Measurements from ENCODE around the gene ENAH.
"Not testable (repeated sequence)": the region's sequence is repeated elsewhere in the genome, so short reads cannot be mapped to it uniquely, and the experiment has no call there.

ENAH gene

DNA sequence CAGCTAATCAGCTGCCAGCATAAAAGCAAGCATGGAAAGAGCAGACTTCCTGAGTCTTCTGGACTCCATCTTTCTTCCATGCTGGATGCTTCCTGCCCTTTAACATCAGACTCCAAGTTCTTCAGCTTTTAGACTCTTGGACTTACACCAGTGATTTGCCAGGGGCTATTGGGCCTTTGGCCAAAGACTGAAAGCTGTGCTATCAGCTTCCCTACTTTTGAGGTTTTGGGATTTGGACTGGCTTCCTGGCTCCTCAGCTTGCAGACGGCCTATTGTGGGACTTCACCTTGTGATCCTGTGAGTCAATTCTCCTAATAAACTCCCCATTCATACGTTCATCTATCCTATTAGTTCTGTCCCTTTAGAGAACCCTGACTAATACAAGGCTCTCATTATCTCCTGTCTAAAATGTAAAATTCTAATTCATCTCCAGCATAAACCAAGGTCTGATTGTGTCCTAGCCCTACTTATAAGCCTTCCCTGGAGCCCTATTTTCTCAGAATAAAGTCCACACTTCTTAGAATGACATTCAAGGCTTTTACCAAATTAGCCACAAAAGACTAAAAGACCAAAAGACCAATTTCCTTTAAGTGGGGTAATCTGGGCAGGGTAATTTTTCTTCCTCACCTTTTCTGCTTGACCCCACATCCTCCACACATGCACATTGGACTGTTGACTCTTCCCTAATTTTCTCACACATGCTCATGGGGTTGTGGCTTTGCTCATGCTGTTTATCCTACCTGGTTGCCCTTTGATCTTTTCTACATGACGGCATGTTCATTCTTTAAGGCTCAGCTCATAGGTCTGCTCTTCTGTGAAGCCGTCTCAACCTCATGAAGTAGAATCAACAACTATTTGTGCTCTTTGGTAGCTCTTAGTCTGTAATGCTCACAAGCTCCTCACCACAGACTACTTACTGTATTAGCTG lies 18.1 kb upstream of the ENAH start:
- DNase-seq = no peak

DNA sequence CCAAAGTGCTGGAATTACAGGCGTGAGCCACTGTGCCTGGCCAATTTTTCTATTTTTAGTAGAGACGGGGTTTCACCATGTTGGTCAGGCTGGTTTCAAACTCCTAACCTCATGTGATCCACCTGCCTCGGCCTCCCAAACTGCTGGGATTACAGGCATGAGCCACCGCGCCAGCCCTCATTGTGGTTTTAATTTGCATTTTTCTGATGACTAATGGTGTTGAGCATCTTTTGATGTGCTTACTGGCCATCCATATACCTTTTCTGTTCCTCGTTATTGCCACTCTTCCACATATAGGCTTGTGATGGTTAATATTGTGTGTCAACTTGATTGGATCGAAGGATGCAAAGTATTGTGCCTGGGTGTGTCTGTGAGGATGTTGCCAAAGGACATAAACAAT lies 17.4 kb upstream of the ENAH start:
- no peak for DNase-seq

DNA sequence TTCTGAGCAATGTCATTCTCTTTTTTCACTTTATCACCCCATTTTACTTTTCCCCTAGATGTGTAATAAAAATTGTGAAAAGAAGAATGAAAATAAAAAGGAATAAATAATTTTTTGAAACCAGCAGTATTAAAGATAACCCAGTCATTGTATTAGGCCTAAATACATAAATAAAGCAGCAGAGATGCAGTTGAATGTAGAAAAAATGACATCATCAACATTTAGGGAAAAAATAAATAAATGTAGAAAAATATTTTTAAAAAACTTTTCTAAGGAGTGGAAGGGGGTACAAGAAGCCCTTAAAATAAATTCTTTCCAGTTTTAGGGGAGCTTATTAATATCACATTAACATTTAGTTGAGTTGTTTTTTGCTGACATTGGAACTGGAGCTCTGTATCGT lies 15.3 kb upstream of the ENAH start:
- DNase-seq = no peak

DNA sequence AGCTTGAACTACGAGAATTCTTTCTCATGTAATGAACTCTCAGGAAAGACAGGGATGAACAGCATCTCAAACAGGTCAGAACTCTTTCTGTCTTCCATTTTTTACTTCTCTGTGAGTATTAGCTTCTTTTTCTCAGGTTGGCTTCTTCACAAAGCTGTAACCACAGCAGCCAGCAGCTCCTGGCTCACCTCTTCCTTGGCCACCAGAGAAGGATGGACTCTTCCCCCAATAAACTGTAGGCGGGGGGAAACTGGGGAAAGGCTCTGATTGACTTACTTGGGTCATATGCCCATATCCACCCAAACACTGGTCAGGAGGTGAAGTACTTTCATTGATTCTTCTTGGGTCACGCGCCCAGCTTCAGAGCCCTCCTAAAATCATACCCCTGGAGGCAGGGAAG lies 14.4 kb upstream of the ENAH start:
- no peak for DNase-seq

DNA sequence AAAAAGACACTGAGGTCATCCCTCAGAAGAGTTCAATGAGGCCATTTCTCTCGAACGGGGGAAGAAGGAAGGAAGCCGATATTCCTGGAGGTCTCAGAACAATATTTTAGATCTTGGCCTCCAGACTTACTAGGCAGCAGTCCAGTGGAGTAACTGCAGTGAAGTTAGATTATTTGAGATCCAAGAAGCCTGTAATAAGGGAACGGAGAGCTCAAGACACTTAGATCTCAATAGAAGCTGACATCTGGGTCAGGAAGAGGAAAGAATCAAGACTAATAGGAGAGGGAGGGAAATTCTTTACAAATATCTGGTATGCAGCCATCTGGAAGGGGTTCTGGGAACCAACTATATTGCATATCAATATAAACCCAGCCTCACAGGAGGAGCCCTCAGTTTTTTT lies 13.6 kb upstream of the ENAH start:
- DNase-seq = no peak

DNA sequence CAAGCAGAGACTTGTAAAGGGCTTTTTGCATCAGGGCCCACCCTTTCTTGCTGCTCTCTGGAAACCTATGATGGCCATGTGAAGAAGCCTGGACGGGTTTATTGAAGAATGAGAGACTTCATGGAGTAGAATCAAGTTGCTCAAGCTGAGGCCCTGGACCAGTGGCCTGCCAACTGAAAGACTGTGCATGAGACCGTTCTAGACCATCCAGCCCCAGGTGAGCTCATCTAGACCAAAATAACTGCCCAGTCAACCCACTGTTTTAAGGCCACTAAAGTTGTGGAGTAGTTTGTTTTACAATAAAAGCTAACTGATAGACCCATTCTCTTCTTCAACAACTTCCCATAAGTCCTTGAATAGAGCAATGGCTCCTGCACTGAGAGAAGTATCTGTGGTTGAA lies 11.8 kb upstream of the ENAH start:
- no peak for DNase-seq

DNA sequence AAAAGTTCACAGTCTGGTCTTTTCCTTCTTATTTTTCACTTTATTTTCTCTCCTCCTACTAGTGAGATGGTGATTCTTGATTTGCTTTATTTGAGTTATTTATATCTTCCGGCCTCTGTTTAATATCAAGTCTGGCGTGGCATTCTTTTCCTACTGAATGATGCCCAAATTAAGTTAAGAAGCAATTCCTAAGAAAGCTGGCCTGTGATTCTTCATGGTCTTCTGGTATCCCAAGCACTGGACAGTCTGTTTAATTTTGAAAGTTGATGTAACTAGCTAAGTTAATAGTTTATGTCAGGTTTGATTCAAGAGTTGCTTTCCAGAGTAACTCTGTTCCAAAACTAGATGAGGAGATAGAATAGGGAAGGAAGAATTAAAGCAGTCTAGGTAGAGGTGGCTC lies 9.2 kb upstream of the ENAH start:
- no peak for DNase-seq

DNA sequence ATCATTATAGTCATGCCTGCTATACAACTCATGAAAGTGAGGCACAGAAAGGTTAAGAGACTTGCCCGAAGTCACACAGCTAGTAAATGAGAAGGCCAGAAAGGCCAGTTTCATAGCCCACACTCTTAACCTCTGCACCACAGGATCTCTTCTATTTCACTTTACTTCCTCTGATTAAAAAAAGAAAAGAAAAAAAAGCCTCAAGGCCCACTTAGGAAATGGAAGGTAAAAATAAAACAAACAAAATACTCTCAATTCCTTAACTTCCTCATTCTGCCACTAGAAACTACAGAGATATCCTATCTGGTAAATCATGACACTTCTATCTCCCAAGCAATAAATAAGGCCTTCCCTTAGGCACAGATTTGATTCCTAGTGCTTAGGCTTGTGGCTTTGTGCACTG lies 7.6 kb upstream of the ENAH start:
- no peak for DNase-seq

DNA sequence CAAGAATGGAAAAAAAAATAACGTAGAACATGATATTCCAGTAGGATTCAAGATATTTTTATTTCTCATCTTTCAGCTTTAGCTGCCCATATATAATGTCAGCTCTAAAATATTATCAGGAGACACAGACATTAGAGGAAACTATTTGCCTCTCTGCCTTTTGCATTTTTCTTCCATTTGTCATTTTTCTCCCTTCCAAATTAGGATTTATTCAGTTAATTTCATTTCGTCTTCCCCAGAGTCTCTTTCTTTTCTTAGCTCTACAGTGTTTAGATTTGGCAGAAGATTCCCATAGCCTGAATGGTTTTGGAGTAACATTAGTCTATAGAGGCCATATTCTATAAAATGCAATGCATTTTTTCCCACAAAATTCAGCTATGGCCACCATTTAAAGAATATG lies 5.1 kb upstream of the ENAH start:
- DNase-seq = no peak

DNA sequence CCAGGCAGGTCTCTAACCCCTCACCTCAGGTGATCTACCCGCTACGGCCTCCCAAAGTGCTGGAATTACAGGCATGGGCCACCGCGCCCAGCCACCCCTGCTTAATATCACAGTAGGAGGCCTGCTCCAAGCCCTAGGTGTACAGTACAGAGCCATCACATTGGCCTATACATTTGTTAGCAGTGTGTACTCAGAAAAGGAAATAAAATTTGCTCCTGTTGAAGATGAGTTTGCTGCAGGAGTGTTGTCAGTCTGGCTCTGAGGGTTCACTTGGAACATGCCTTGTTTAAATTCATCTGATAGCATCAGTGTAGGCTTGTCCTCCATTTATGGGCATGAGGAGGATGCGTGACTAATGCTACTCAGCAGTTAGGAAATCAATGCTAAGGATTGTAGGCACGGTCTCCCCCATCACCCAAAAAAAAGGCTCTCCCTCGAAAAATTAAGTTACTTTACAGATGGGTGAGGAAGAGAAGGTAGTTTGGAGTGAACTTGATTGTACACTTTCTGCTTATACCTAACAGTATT lies 4.6 kb upstream of the ENAH start:
- no peak for DNase-seq

DNA sequence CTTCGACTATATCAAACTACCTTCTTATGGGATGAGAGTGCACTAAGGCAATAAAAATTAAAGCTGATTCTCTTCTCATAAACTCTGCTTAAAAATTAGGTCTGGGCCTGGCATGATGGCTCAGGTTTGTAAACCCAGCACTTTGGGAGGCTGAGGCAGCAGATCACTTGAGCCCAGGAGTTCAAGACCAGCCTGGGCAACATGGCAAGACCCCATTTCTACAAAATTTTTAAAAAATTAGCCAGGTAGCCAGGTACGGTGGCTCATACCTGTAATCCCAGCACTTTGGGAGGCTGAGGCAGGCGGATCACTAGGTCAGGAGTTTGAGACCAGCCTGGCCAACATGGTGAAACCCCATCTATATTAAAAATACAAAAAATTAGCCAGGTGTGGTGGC lies 3.3 kb upstream of the ENAH start:
- DNase-seq = not testable (repeated sequence)

DNA sequence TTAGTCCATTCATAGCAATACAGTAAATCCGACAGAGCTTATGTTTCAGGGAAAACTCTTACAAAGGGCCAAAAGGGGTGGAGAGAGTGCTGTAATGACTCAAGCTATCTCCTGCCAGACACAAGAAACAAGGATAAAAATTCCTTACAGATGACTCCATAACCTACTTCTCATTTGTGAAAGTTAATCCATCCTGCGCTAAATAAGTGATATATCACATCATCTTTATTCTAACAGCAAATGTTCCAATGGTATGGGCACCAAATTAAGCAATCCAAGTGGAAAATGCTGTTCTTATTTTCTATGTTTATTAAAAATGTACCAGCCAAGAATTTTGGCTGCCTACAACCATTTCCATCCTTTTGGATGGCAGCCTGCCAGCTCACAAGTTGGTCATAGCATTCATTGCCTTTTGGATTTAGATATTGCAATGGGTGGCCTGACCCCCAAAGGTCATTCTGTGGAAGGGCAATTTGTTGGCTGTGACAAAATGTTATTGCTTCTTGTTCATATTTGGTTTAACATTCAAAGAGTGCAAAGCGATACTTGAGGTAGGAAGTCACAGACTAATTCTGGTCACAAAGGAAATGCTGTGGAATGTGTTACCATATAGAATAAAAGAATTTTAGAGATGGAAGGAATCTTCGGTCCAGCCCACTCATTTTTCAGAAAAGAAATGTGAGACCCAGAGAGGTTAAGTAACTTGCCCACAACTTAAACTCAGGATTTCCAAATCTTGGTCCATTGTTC lies 2.8 kb upstream of the ENAH start:
- DNase-seq = peak; percentile 9

DNA sequence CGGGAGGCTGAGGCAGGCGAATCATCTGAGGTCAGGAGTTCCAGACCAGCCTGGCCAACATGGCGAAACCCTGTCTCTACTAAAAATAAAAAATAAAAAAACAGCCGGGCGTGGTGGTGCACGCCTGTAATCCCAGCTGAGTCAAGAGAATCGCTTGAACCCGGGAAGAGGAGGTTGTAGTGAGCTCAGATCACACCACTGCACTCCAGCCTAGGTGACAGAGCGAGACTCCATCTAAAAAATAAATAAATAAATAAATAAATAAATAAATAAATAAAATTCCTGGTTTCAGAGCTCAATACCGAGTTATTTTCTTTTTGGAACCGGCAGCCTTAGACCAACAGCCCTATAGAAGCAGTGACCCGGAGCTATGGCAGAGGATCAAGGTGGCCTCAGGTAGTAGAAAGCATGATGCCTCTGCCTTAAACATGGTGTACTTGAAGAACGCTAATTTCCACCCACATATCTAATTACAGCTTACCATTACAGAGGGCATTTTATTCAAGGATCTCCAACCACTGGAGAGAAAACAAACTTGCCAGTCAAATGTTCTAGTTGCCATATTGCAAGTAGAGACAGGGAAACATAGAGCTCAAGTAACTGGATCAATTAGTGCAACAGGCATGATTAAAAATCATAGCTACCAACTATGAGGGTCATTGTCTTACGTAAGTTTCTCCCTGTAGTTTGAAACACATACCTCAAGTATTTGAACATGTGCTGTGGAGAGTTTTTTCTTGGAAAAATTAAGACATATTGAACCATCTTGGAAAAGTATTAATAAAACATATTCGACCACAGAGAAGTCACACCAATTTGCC lies 2.0 kb upstream of the ENAH start:
- no peak for DNase-seq

DNA sequence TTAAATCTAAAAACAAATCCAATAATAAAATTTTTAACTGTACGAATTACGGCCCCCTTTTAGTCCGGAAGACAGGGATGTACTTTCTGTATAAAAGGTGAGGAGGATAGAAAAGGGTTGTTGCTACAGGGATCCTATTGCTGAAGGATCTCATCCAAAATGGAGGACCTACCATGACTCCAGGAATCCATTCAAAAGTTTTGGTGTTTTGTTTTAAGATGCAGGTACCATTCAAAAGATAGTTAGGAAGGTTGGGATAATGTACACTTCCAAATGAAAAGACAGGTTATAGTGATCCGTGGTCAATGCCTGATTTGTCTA lies 1.3 kb upstream of the ENAH start:
- no peak for DNase-seq

DNA sequence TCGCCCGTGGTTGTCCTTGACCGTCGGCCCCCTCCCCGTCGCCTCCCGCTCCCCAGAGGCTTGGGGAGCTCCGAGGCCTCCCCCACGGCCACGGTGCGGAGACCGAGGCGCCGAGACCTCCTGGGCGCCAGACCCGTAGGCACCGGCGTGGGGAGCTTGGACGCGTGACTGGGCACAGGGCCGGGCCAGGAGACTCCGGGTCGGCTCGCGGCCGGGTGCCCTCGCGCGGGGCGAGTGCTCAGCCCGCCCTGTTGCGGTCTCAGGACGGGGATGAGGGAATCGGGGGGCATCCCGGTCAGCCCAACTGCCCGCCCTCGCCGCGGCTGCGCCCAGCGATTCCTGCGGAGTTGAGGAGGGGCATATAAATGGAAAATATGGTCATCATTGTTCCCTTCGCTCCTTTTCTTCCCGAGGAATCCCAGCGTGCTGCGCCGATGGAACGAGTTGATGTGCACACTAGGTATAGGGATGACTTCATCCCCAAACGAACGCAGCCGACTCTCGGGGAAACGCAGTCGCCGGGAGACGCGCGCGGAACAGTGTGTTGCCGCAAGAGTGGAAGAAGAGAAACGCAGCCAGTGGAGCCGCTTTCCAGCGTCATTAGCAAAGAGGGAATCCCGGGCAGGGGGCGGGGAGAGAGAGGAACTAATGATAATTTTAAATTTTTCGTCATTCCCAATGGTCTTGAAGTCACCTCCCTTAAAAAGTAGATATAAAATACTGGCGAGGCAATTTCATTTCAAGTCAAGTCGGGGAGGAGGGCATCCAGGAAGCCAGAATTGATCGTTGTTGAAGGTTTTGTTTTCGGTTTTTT lies 747 bp upstream of the ENAH start:
- DNase-seq = peak; percentile 38

DNA sequence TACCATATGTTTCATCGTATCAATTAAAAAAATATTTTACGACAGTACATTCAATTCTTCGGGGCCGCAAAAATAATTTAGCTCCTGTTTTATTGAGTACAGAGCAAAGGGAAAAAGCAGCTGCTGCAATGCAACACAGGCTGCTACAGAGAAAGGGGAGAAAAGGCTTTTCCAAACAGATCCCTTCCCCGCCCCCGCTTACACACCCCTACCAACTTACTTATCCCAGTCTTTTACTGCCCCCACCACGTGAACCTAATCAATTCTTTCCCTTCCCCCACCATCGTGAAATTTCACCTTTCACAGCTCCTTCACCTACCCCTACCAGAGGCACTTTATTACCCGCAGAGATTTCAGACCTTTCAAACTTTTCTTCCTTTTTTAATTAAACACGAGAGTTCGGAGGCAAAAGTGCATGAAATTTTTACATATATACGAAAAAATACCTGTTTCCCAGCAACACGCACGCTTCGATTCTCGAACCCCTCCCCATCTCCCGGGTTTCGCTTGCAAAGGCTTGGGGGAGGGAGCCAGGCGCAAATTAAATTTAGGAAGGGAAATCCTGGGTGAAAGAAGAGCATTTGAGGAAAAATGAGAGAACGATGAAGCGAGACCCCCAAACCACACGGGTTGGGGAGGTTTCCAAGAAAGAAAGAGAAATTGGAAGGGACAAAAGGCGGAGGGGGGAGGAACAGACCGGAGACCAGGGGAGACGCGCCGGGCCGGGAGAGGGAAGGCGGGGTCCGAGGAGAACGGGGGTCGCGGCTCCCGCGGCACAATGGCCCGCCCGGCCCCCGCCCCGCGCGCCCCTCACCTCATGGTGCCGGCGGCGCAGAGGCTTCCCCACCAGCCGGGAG lies 823 bp downstream of the ENAH start:
- peak; percentile 3 for DNase-seq

DNA sequence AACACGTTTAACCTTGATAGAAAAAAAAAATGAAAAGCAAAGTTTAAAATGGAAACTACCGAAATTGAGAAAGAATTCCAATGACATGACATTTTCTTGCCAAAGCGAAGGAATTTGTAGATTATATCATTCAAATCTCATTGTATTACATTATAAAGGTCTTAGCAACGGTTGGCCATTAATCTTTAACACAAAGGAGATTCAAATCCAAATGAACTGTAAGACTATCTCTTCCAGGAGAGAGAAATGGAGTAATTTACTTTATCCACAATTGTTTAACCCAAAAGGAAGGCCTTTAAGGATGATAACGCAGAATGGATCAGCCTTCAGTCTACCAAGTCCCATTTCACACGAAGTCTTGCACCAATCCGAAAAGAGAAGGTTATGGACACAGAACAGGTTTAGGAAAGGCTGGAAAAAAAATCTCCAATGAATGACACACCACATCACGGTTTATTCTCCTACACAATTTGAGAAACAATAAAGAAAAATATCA lies 1.5 kb downstream of the ENAH start:
- no peak for DNase-seq

DNA sequence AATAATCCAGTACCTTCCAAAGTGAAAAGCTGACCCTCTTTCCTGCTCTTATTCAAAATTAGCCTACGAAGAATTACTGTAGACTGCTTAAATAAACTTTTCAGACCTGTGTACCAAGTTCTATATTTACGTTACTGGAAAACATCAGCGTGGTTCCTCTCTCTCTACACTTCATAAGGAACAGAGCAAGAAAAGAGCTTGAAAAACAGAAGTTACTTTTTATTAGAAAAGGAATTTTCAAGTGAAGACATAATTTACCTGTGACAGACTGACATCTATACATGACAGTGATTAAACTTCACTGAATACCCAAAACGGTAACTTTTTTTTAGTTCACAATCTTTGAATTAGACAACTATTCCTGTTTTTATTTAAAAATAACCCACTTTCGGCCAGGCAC lies 2.7 kb downstream of the ENAH start:
- DNase-seq = no peak

DNA sequence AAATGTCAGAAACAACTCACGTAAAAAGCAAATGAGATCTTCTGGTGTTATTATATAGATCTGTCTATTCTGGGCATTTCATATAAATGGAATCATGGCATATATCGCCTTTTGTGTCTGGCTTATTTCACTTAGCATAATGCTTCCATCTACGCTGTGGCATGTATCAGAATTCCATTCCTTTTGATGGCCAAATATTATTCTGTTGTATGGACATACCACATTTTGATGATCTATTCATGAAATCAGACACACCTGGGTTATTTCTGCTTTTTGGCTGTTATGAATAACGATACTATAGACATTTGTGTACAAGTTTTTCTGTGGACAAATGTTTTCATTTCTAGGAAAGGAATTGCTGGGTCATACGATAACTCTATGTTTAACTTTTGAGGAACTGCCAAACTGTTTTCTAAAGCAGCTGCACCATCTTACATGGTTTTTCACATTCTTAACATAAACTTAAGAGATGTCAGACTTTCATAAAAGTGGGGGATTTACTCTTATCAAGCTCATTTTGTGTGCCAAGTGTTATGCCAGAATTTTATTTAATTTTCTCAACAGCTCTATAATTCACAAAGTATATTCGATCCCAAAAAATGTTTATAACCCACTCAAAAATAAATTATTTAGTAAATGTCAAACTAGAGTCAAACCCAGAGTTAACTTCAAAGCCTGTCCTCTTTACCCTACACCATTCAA lies 7.6 kb downstream of the ENAH start:
- DNase-seq = no peak

DNA sequence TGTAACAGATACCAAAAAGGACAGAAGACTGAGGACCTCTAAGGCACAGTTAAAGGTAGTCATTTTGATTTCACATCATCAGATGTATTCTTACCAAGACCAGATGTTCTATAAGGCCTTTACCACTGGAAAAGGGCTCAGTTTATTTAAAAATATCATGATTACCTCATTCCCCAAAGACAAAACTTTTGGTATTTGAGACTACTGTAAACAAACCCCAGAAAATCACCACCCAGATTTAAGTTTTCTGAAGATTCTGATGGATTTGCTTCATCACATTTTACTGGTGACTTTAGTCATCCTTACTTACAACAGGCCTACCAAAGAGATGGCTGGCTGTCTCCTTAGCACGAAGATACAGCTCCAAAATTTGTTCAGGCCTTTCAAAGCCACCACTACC lies 8.3 kb downstream of the ENAH start:
- no peak for DNase-seq

DNA sequence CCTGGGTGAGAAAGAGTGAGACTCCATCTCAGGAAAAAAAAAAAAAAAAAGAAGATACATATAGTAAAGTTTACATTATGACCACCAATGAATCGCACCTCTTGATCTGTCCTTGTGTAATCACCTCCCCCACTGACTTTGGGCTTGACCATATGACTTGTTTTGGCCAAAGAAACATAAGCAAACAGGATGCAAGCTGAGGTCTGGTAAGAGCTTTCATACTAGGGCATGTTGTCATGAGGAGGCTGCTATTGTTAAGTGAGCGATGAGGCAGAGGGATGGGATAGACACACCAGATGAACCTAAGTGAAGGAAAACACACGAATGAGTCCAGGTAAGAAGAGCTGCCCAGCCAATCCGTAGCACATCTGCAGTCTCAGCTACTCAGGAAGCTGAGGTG lies 10.7 kb downstream of the ENAH start:
- DNase-seq = no peak
